ENCODE data around the gene CNNM2.

DNA sequence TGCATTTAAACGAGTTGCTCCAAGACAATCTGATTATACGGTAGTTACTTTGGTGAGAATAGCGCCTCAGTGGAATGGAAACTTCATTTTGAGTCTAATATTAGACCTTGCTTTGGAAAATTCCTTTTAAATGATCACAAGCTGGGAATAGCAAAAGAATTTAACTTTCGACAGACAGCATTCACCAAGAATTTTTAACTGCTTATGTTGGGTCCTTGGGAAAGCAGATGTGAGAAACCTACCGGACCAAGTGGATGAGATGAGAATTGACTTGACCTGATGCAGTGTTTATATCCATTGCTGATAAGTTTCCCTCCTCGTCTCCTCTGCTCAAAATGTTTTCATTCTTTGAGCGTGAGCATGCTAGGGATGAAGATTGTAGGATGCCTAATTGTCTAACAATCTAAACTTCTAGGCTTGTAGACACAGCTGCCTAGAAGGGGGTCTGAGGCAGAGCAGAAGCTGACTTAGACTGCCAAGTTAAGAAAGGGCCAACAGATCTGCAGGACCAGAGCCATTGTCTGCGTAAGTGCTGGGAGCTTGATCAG, 126.9 kb downstream of the CNNM2 start:
- TF ChIP-seq EZH2 (IDR thresholded peaks at IDR 0.05; ENCODE audit: insufficient read depth, poor library complexity, severe bottlenecking) (no peak), EZH2phosphoT487 (IDR thresholded peaks at IDR 0.05; ENCODE audit: insufficient read depth, low read depth) (no peak)
